H9 (cell line): ENCODE data around the gene TMEM147. TPM values are rescaled to one million over a fixed set of nuclear protein-coding genes. Genes with fewer than 3 reads are reported as not detected.

Experiments used
- DNase-seq: peaks from one replicate; pipeline ENCODE4 v3.0.0-alpha.2; 2017
- H2AFZ ChIP-seq: one replicate; pipeline ENCODE4 v1.6.1; 2013; ENCODE audit warnings: mild to moderate bottlenecking, low read length, control low read depth, moderate library complexity
- H2AK5ac ChIP-seq: 2 replicates; pipeline ENCODE4 v1.6.1; 2013; ENCODE audit warnings: low read length, control low read depth, mixed read lengths; ENCODE audit not compliant: insufficient read length
- H2BK120ac ChIP-seq: one replicate; pipeline ENCODE4 v1.6.1; 2013; ENCODE audit warnings: low read depth, mild to moderate bottlenecking, low read length, control low read depth, inconsistent platforms; ENCODE audit not compliant: poor library complexity, severe bottlenecking
- H2BK12ac ChIP-seq: 2 replicates; pipeline ENCODE4 v1.6.1; 2013; ENCODE audit warnings: low read length, control low read depth, mixed read lengths, low read depth; ENCODE audit not compliant: insufficient read length
- H2BK15ac ChIP-seq: 2 replicates; pipeline ENCODE4 v1.6.1; 2013; ENCODE audit warnings: low read depth, low read length, control low read depth
- H2BK20ac ChIP-seq: one replicate; pipeline ENCODE4 v1.6.1; 2013; ENCODE audit warnings: low read depth, mild to moderate bottlenecking, low read length, control low read depth, inconsistent platforms; ENCODE audit not compliant: poor library complexity, severe bottlenecking
- H2BK5ac ChIP-seq: 2 replicates; pipeline ENCODE4 v1.6.1; 2013; ENCODE audit warnings: low read length, control low read depth, mixed read lengths; ENCODE audit not compliant: insufficient read length
- H3K14ac ChIP-seq: 2 replicates; pipeline ENCODE4 v1.6.1; 2013; ENCODE audit warnings: low read length, control low read depth; ENCODE audit not compliant: insufficient read depth
- H3K18ac ChIP-seq: 2 replicates; pipeline ENCODE4 v1.6.1; 2013; ENCODE audit warnings: low read depth, mild to moderate bottlenecking, mixed read lengths, low read length, control low read depth; ENCODE audit not compliant: insufficient read length
- H3K23ac ChIP-seq: 2 replicates; pipeline ENCODE4 v1.6.1; 2013; ENCODE audit warnings: low read length, control low read depth, mixed read lengths, low read depth; ENCODE audit not compliant: insufficient read length
- H3K23me2 ChIP-seq: 2 replicates; pipeline ENCODE4 v1.6.1; 2013; ENCODE audit warnings: low read depth, mild to moderate bottlenecking, mixed read lengths, low read length, control low read depth; ENCODE audit not compliant: insufficient read length, poor library complexity, severe bottlenecking
- H3K27ac ChIP-seq: 2 replicates; pipeline ENCODE4 v1.5.1; 2013; ENCODE audit warnings: low read length, control low read depth, mixed read lengths, low read depth; ENCODE audit not compliant: insufficient read length
- H3K27me3 ChIP-seq: 2 replicates; pipeline ENCODE4 v1.6.1; 2013; ENCODE audit warnings: low read length, control low read depth, inconsistent platforms; ENCODE audit not compliant: insufficient read depth
- H3K4ac ChIP-seq: 2 replicates; pipeline ENCODE4 v1.6.1; 2013; ENCODE audit warnings: low read depth, mild to moderate bottlenecking, control low read depth, inconsistent platforms, low read length, moderate library complexity
- H3K4me1 ChIP-seq: 2 replicates; pipeline ENCODE4 v1.6.1; 2013; ENCODE audit warnings: low read length, control low read depth, inconsistent platforms; ENCODE audit not compliant: insufficient read depth
- H3K4me2 ChIP-seq: 2 replicates; pipeline ENCODE4 v1.6.1; 2013; ENCODE audit warnings: low read length, control low read depth, mixed read lengths; ENCODE audit not compliant: insufficient read length, insufficient read depth
- H3K56ac ChIP-seq: 2 replicates; pipeline ENCODE4 v1.6.1; 2013; ENCODE audit warnings: low read depth, mild to moderate bottlenecking, mixed read lengths, low read length, control low read depth; ENCODE audit not compliant: insufficient read length
- H3K79me1 ChIP-seq: 2 replicates; pipeline ENCODE4 v1.6.1; 2013; ENCODE audit warnings: low read depth, mild to moderate bottlenecking, moderate library complexity, low read length, control low read depth, inconsistent platforms; ENCODE audit not compliant: insufficient read depth, poor library complexity, severe bottlenecking
- H3K79me2 ChIP-seq: 2 replicates; pipeline ENCODE4 v1.6.1; 2013; ENCODE audit warnings: low read length, control low read depth, inconsistent platforms; ENCODE audit not compliant: insufficient read depth
- H3K9ac ChIP-seq: 2 replicates; pipeline ENCODE4 v1.6.1; 2013; ENCODE audit warnings: low read length, control low read depth, mixed read lengths; ENCODE audit not compliant: insufficient read length; ENCODE audit errors: extremely low read depth
- H3K9me3 ChIP-seq: one replicate; pipeline ENCODE4 v1.6.1; 2013; ENCODE audit warnings: low read depth, low read length, inconsistent platforms; ENCODE audit not compliant: control insufficient read depth
- H3T11ph ChIP-seq: one replicate; pipeline ENCODE4 v1.6.1; 2013; ENCODE audit warnings: mild to moderate bottlenecking, low read length, control low read depth, inconsistent platforms
- H4K20me1 ChIP-seq: one replicate; pipeline ENCODE4 v1.6.1; 2013; ENCODE audit not compliant: control insufficient read depth, insufficient read length, insufficient read depth
- H4K5ac ChIP-seq: 2 replicates; pipeline ENCODE4 v1.6.1; 2013; ENCODE audit warnings: low read depth, mild to moderate bottlenecking, mixed read lengths, low read length, control low read depth; ENCODE audit not compliant: insufficient read length
- H4K8ac ChIP-seq: replicated peaks from 2 replicates; pipeline ENCODE4 v1.6.1; 2013; ENCODE audit warnings: low read length, control low read depth, mixed read lengths, low read depth; ENCODE audit not compliant: insufficient read length
- H4K91ac ChIP-seq: 2 replicates; pipeline ENCODE4 v1.6.1; 2013; ENCODE audit warnings: low read depth, mild to moderate bottlenecking, moderate library complexity, mixed read lengths, low read length, control low read depth; ENCODE audit not compliant: insufficient read length
- H3K27ac Mint-ChIP-seq, 3 experiments: 2 replicates in 2 of 3; 3 replicates in 1 of 3; pipeline ENCODE4 v1.8.0; 2020 to 2021; ENCODE audit warnings: mixed read lengths in 3 of 3, mild to moderate bottlenecking in 1 of 3, moderate library complexity in 1 of 3
- H3K27me3 Mint-ChIP-seq: 2 replicates; pipeline ENCODE4 v1.8.0; 2021; ENCODE audit warnings: low read depth, mild to moderate bottlenecking, moderate library complexity, mixed read lengths
- H3K36me3 Mint-ChIP-seq, 3 experiments: 2 replicates in 2 of 3; 3 replicates in 1 of 3; pipeline ENCODE4 v1.8.0; 2020 to 2021; ENCODE audit warnings: low read depth in 3 of 3, mixed read lengths in 3 of 3; ENCODE audit not compliant: insufficient read depth in 1 of 3
- H3K4me1 Mint-ChIP-seq, 2 experiments: 2 replicates each; pipeline ENCODE4 v1.8.0; 2020; ENCODE audit warnings: mixed read lengths in 2 of 2
- H3K4me3 Mint-ChIP-seq, 2 experiments: 2 replicates in 1 of 2; 3 replicates in 1 of 2; pipeline ENCODE4 v1.8.0; 2020 to 2021; ENCODE audit warnings: mild to moderate bottlenecking in 2 of 2, mixed read lengths in 2 of 2, moderate library complexity in 1 of 2
- H3K9me3 Mint-ChIP-seq, 2 experiments: 2 replicates in 1 of 2; 3 replicates in 1 of 2; pipeline ENCODE4 v1.8.0; 2020; ENCODE audit warnings: mild to moderate bottlenecking in 2 of 2, mixed read lengths in 2 of 2, moderate library complexity in 1 of 2
- WGBS: extraction: QIAGEN DNeasy Blood & Tissue Kit; methylation state at CpG from one replicate; pipeline ENCODE4 v1.1.7; 2013; ENCODE audit warnings: missing lambda C conversion rate, low lambda C conversion rate, mixed read lengths; ENCODE audit not compliant: insufficient read length; ENCODE audit errors: extremely low coverage; 5-methylcytosine and 5-hydroxymethylcytosine counted together
- total RNA-seq: library from RNA; stranded (reverse); gene quantifications from 2 replicates; pipeline ENCODE4 v1.2.1, GENCODE V29; 2021
- TF ChIP-seq, protein P1 (sequence below): fragments of 200-600 bp; sonication (generic); conservative IDR thresholded peaks from 3 replicates; pipeline ENCODE4 v1.8.0; 2021; ENCODE audit warnings: antibody characterized with exemption, mild to moderate bottlenecking

Gene TMEM147
- total RNA-seq, 1 experiment from 2014 or later: 125 TPM

DNA sequence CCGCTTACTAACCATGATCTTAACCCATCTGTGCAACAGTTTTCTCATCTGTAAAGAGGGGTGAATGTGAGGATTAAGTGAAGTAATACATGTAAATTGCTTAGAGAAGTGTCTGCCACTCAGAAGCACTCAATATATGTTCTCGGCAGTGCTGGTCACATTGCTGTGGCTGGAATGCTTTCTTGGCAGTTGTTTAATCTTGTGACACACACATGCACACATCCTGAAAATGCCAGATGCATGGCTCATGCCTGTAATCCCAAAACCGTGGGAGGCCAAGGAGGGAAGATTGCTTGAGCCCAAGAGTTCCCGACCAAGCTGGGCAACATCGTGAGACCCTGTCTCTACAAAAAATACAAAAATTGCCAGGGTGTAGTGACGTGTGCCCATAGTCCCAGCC, 27.1 kb upstream of the TMEM147 start:
- Mint-ChIP-seq H3K27me3 (peaks cover 24% of the 10 kb centered on the region), H3K4me1 (peaks cover 20 to 39% of the 10 kb centered on the region in 2 experiments), H3K9me3 (no peaks in the 10 kb centered on the region; a peak in 1 of 5 replicates), H3K4me3 (no peak overlapping the region), H3K27ac (no peak overlapping the region), H3K36me3 (no peaks in the 10 kb centered on the region; a peak in 1 of 7 replicates)
- Histone ChIP-seq H3K14ac (no peak overlapping the region), H3K4me1 (no peaks in the 10 kb centered on the region), H3K56ac (no peak overlapping the region), H3K23ac (no peak overlapping the region), H4K20me1 (no peaks in the 10 kb centered on the region), H3K4me2 (no peak overlapping the region), H3K27me3 (no peaks in the 10 kb centered on the region; the same call in none of the 2 replicates), H2AK5ac (no peak overlapping the region), H3K9ac (no peak overlapping the region), H4K8ac (no peak overlapping the region), H2AFZ (no peak overlapping the region), H3T11ph (no peak overlapping the region), H2BK15ac (no peak overlapping the region), H4K91ac (no peak overlapping the region), H3K4ac (no peak overlapping the region), H3K9me3 (no peaks in the 10 kb centered on the region), H2BK5ac (no peak overlapping the region), H3K27ac (no peak overlapping the region), H2BK120ac (no peak overlapping the region), H3K79me2 (no peaks in the 10 kb centered on the region), H2BK20ac (no peak overlapping the region), H3K23me2 (peaks cover 4% of the 10 kb centered on the region), H4K5ac (no peak overlapping the region), H3K18ac (no peak overlapping the region), H2BK12ac (no peak overlapping the region), H3K79me1 (no peaks in the 10 kb centered on the region)
- WGBS: no CpG with 5 or more reads among the region's 6 CpGs
- DNase-seq: no peak
- TF ChIP-seq, protein P1, sequence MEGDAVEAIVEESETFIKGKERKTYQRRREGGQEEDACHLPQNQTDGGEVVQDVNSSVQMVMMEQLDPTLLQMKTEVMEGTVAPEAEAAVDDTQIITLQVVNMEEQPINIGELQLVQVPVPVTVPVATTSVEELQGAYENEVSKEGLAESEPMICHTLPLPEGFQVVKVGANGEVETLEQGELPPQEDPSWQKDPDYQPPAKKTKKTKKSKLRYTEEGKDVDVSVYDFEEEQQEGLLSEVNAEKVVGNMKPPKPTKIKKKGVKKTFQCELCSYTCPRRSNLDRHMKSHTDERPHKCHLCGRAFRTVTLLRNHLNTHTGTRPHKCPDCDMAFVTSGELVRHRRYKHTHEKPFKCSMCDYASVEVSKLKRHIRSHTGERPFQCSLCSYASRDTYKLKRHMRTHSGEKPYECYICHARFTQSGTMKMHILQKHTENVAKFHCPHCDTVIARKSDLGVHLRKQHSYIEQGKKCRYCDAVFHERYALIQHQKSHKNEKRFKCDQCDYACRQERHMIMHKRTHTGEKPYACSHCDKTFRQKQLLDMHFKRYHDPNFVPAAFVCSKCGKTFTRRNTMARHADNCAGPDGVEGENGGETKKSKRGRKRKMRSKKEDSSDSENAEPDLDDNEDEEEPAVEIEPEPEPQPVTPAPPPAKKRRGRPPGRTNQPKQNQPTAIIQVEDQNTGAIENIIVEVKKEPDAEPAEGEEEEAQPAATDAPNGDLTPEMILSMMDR: no peak
